Stimulated activated CD4-positive, alpha-beta T cell treated with anti-CD3 and anti-CD28 coated beads, Interleukin-4, amount 100 ng/mL, for 4 hours (primary cell): ENCODE data around the gene RIPOR2.

Experiments used
- DNase-seq, 2 experiments: peaks; one replicate each; pipeline ENCODE4 v3.0.0-alpha.2; 2020

The RIPOR2 gene

GRCh38 chr6:24874776-24875533 lies 60.8 kb downstream of the RIPOR2 start:
- DNase-seq = no peak

- no peak for DNase-seq
Observed at GRCh38 chr6:24874128-24874527, 61.6 kb downstream of the RIPOR2 start.

- no peak for DNase-seq
Observed at GRCh38 chr6:24872779-24873178, 63.0 kb downstream of the RIPOR2 start.

- no peak for DNase-seq
Observed at GRCh38 chr6:24868765-24869164, 67.0 kb downstream of the RIPOR2 start.

- DNase-seq = no peak
Observed at GRCh38 chr6:24867104-24867703, 68.6 kb downstream of the RIPOR2 start.

GRCh38 chr6:24865161-24865560 lies 70.6 kb downstream of the RIPOR2 start:
- no peak for DNase-seq

GRCh38 chr6:24864343-24864742 lies 71.4 kb downstream of the RIPOR2 start:
- no peak for DNase-seq

- DNase-seq = no peak
Observed at GRCh38 chr6:24861934-24862333, 73.8 kb downstream of the RIPOR2 start.

- DNase-seq = no peak
Observed at GRCh38 chr6:24859608-24860200, 76.1 kb downstream of the RIPOR2 start.

- DNase-seq = peak; percentile 25 to 51
Observed at GRCh38 chr6:24859132-24859531, 76.6 kb downstream of the RIPOR2 start.

GRCh38 chr6:24858177-24858653 lies 77.5 kb downstream of the RIPOR2 start:
- no peak for DNase-seq

- no peak for DNase-seq
Observed at GRCh38 chr6:24856901-24857670, 78.7 kb downstream of the RIPOR2 start.

- no peak for DNase-seq
Observed at GRCh38 chr6:24856246-24856599, 79.5 kb downstream of the RIPOR2 start.

GRCh38 chr6:24855395-24856245 lies 80.1 kb downstream of the RIPOR2 start:
- peak; percentile 44 to 69 for DNase-seq

GRCh38 chr6:24854077-24854666 lies 81.6 kb downstream of the RIPOR2 start:
- DNase-seq = no peak

GRCh38 chr6:24851086-24851485 lies 84.7 kb downstream of the RIPOR2 start:
- no peak for DNase-seq

GRCh38 chr6:24849713-24850112 lies 86.0 kb downstream of the RIPOR2 start:
- DNase-seq = no peak

GRCh38 chr6:24848461-24848860 lies 87.3 kb downstream of the RIPOR2 start:
- DNase-seq = no peak

- no peak for DNase-seq
Observed at GRCh38 chr6:24847402-24847801, 88.4 kb downstream of the RIPOR2 start.

- no peak for DNase-seq
Observed at GRCh38 chr6:24845578-24845977, 90.2 kb downstream of the RIPOR2 start.

GRCh38 chr6:24844903-24845302 lies 90.9 kb downstream of the RIPOR2 start:
- DNase-seq = no peak

GRCh38 chr6:24844061-24844460 lies 91.7 kb downstream of the RIPOR2 start:
- no peak for DNase-seq
